GM10248 (cell line): Measurements from ENCODE around the gene NEK2.
"Not testable (repeated sequence)": the region's sequence is repeated elsewhere in the genome, so short reads cannot be mapped to it uniquely, and the experiment has no call there.

Source experiments
- CTCF ChIA-PET: fragments of 300-600 bp; sonication (Branson Sonifier 250); formaldehyde crosslinking; extraction: SDS; loops from one replicate; lab custom pipeline; 2021; ENCODE audit warnings: antibody characterized with exemption; lab: Yijun Ruan, JAX
- POLR2A ChIA-PET: fragments of 350-650 bp; sonication (Branson Sonifier 250); formaldehyde crosslinking; extraction: SDS; loops from one replicate; lab custom pipeline; 2020; ENCODE audit warnings: antibody characterized with exemption; lab: Yijun Ruan, JAX
- DNase-seq: peaks from one replicate; pipeline ENCODE4 v3.0.0; 2012; ENCODE audit errors: extremely low spot score
- CTCF ChIP-seq: IDR thresholded peaks from 2 replicates; pipeline ENCODE4 v1.5.1; 2012; ENCODE audit warnings: mild to moderate bottlenecking, low read depth; ENCODE audit errors: extremely low read depth, missing control alignments, control extremely low read depth

Gene NEK2

DNA sequence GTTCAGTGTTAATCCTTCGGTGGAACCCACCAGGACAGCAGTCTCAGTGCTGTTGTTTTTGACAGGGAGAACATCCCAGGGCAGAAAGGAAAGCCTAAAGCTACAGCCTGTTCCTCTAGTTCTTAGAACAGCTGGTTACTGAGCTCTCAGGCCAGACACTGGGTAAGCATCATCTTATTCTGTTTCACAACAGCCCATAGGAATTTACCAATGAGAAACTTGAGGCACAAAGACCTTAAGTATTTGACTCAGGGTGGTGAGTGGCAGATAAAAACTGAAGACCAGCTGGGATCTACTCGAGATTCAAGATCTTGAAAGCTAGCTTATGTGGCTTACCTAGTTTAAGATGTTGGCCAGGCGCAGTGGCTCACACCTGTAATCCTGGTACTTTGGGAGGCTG lies 9.4 kb upstream of the NEK2 start:
- ChIA-PET POLR2A (interaction anchor here (0.5 kb wide), 1 partner anchor 1189 kb away, joined by 3 read pairs; no protein-coding TSS in a partner anchor), CTCF (interaction anchor here (1.2 to 12.9 kb wide), 5 partner anchors 7 to 771 kb away, joined by 3 to 133 read pairs (median 88); partner anchors contain the start of genes DTL and INTS7)
- DNase-seq: no peak
- TF ChIP-seq CTCF: no peak

DNA sequence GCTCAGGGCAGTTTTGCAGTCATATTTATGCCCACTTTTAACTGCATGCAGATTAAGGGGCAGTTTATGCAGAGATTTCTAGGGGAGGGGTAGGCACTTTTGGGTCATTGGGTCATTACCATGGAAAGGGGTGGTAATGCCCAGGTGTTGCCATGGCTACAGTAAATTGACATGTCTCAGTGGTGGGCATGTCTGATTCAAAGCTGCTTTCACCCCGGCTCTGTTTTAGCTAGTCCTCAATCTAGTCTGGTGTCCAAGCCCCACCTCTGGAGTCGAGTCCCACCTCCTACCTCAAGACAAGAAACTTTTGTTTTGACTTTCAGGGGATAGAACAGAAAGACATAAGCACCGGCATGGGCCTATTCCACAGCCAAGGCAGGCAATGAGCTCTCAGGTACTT lies 8.9 kb upstream of the NEK2 start:
- no peak for TF ChIP-seq CTCF
- no peak for DNase-seq
- ChIA-PET CTCF (interaction anchor here (1.2 to 12.9 kb wide), 5 partner anchors 7 to 772 kb away, joined by 3 to 133 read pairs (median 88); partner anchors contain the start of genes DTL and INTS7), POLR2A (interaction anchor here (0.5 kb wide), 1 partner anchor 1189 kb away, joined by 3 read pairs; no protein-coding TSS in a partner anchor)

- no peak for DNase-seq
- CTCF ChIA-PET: interaction anchor here (1.2 to 12.9 kb wide), 7 partner anchors 8 to 772 kb away, joined by 3 to 133 read pairs (median 18); partner anchors contain the start of genes DTL and INTS7
- POLR2A ChIA-PET: no interaction called here
- no peak for TF ChIP-seq CTCF
Measured at GRCh38 chr1:211683396-211684297, 8.2 kb upstream of the NEK2 start.

- CTCF ChIA-PET: interaction anchor here (1.4 to 12.9 kb wide), 9 partner anchors 8 to 774 kb away, joined by 3 to 133 read pairs (median 10); partner anchors contain the start of genes DTL and INTS7
- DNase-seq, POLR2A ChIA-PET: not testable (repeated sequence)
Measured at GRCh38 chr1:211682186-211682585, 6.8 kb upstream of the NEK2 start.

DNA sequence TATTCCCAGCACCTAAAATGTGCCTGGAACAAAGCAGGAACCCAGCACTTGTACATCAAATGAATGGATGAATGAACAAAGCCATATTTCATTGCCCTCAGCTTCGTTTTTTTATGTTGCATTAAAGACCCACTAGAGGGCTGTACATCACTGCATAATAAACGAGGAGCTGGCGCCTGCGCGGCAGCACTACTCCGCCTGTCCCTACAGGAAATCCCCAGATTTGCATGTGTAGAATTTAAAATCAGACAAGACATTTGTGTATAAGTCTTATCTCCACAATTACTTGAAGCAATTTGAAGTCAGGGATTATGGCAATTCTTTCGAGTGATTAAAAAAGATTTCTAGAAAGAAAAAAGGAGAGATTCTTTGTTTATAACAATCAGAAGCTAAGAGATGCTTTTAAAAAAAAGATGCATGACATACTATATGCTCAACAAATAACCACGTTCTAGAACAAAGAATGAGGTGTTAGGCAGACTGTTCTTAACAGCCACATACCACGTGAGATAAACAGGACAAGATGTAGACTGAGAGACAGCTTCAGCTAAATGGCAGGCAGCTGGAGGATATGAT lies 5.4 kb upstream of the NEK2 start:
- CTCF ChIA-PET: interaction anchor here (0.6 to 12.9 kb wide), 46 partner anchors 9 to 1315 kb away, joined by 3 to 133 read pairs (median 4); partner anchors contain the start of genes DTL, INTS7 and PPP2R5A
- POLR2A ChIA-PET: interaction anchor here (1.1 kb wide), 1 partner anchor 927 kb away, joined by 3 read pairs; no protein-coding TSS in a partner anchor
- TF ChIP-seq CTCF: peak; percentile 64
- DNase-seq: peak; percentile 79

GRCh38 chr1:211677659-211678058 lies 2.2 kb upstream of the NEK2 start:
- peak; percentile 59 for DNase-seq
- TF ChIP-seq CTCF: no peak
- ChIA-PET CTCF (interaction anchor here (8.1 to 12.9 kb wide), 3 partner anchors 17 to 778 kb away, joined by 107 to 133 read pairs (median 114); partner anchors contain the start of genes DTL and INTS7), POLR2A (no interaction called here)
